EH (cell line): ENCODE results near the gene PRODH2.
A peak's percentile ranks its signal among the peaks of the same experiment; 100 is the strongest.
"Not testable (repeated sequence)": the region's sequence is repeated elsewhere in the genome, so short reads cannot be mapped to it uniquely, and the experiment has no call there.

Experiments used
- DNase-seq: peaks from one replicate; pipeline ENCODE4 v3.0.0-alpha.2; 2015; ENCODE audit warnings: low read depth

PRODH2 gene

GRCh38 chr19:35779033-35779432 lies 33.6 kb downstream of the PRODH2 start:
- no peak for DNase-seq

- no peak for DNase-seq
Observed at GRCh38 chr19:35777961-35778360, 34.7 kb downstream of the PRODH2 start.

- DNase-seq = no peak
Observed at GRCh38 chr19:35777086-35777841, 35.4 kb downstream of the PRODH2 start.

GRCh38 chr19:35776102-35776788 lies 36.4 kb downstream of the PRODH2 start:
- no peak for DNase-seq

GRCh38 chr19:35775298-35776101 lies 37.1 kb downstream of the PRODH2 start, which contains the start of gene ARHGAP33:
Gene ARHGAP33, plus strand, starts transcription at chr19:35775564. Its CDS starts 95 bp downstream, at chr19:35775659.
- DNase-seq = peak; percentile 97

GRCh38 chr19:35775046-35775297 lies 37.7 kb downstream of the PRODH2 start:
- no peak for DNase-seq

- no peak for DNase-seq
Observed at GRCh38 chr19:35774274-35775045, 38.2 kb downstream of the PRODH2 start.

GRCh38 chr19:35773020-35773806 lies 39.4 kb downstream of the PRODH2 start:
- DNase-seq = no peak

GRCh38 chr19:35772362-35772761 lies 40.3 kb downstream of the PRODH2 start:
- DNase-seq = not testable (repeated sequence)

- no peak for DNase-seq
Observed at GRCh38 chr19:35768082-35768421, 44.6 kb downstream of the PRODH2 start.

- DNase-seq = no peak
Observed at GRCh38 chr19:35767288-35768081, 45.2 kb downstream of the PRODH2 start.

- DNase-seq = no peak
Observed at GRCh38 chr19:35766571-35767104, 46.0 kb downstream of the PRODH2 start.

- DNase-seq = no peak
Observed at GRCh38 chr19:35764432-35765315, 48.0 kb downstream of the PRODH2 start.

- peak; percentile 33 for DNase-seq
Observed at GRCh38 chr19:35760711-35761349, 51.8 kb downstream of the PRODH2 start.

- DNase-seq = no peak
Observed at GRCh38 chr19:35759697-35760096, 52.9 kb downstream of the PRODH2 start.

- peak; percentile 99 for DNase-seq
Observed at GRCh38 chr19:35757749-35758608, 54.7 kb downstream of the PRODH2 start, which contains the start of gene PROSER3. Gene PROSER3, plus strand, starts transcription at chr19:35758176. Its CDS starts 40 bp downstream, at chr19:35758216.

GRCh38 chr19:35757231-35757748 lies 55.4 kb downstream of the PRODH2 start:
- DNase-seq = peak; percentile 95
